GM06990 (cell line): ENCODE data around the gene CSF1R.
"Not testable (repeated sequence)": the region's sequence is repeated elsewhere in the genome, so short reads cannot be mapped to it uniquely, and the experiment has no call there.

Experiments used
- DNase-seq: peaks from one replicate; pipeline ENCODE4 v3.0.0-alpha.2; 2011; ENCODE audit not compliant: insufficient read length; ENCODE audit errors: extremely low read depth
- H3K27me3 ChIP-seq: replicated peaks from 2 replicates; pipeline ENCODE4 v1.6.0; 2011; ENCODE audit warnings: low read length; ENCODE audit not compliant: control insufficient read depth, insufficient read depth
- H3K36me3 ChIP-seq: 2 replicates; pipeline ENCODE4 v1.5.1; 2011; ENCODE audit warnings: low read length; ENCODE audit not compliant: control insufficient read depth, insufficient read depth
- H3K4me3 ChIP-seq: replicated peaks from 2 replicates; pipeline ENCODE4 v1.5.1; 2011; ENCODE audit warnings: low read depth, mild to moderate bottlenecking, control low read depth, low read length
- CTCF ChIP-seq: IDR thresholded peaks from 2 replicates; pipeline ENCODE4 v1.5.1; 2011; ENCODE audit warnings: low read length, control low read depth, mild to moderate bottlenecking, inconsistent platforms; ENCODE audit not compliant: insufficient read depth, poor library complexity, severe bottlenecking

CSF1R gene

GRCh38 chr5:150038547-150038946 lies 47.8 kb downstream of the CSF1R start:
- TF ChIP-seq CTCF = no peak
- Histone ChIP-seq H3K36me3 (peaks cover 37% of the 10 kb centered on the region), H3K4me3 (no peak overlapping the region), H3K27me3 (no peaks in the 10 kb centered on the region)
- no peak for DNase-seq

DNA sequence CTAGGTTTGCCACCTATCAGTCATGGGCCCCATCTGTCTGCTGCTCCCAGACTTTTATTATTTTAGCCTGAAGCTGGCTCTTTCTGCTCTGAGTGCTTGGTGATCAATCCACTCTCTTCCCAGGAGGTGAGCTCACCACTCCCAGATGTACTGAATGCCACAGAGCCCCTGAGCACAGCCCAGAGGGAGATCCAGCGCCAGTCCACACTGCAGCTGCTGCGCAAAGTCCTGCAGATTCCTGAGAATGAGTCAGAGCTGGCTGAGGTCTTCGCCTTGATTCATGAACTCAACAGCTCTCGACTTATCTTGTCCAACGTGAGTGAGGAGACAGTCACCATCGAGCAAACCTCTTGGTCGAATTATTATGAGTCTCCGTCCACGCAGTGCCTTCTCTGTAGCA lies 49.8 kb downstream of the CSF1R start:
- TF ChIP-seq CTCF = no peak
- DNase-seq = no peak
- Histone ChIP-seq H3K27me3 (no peaks in the 10 kb centered on the region), H3K36me3 (peaks cover 40% of the 10 kb centered on the region), H3K4me3 (no peak overlapping the region)

DNA sequence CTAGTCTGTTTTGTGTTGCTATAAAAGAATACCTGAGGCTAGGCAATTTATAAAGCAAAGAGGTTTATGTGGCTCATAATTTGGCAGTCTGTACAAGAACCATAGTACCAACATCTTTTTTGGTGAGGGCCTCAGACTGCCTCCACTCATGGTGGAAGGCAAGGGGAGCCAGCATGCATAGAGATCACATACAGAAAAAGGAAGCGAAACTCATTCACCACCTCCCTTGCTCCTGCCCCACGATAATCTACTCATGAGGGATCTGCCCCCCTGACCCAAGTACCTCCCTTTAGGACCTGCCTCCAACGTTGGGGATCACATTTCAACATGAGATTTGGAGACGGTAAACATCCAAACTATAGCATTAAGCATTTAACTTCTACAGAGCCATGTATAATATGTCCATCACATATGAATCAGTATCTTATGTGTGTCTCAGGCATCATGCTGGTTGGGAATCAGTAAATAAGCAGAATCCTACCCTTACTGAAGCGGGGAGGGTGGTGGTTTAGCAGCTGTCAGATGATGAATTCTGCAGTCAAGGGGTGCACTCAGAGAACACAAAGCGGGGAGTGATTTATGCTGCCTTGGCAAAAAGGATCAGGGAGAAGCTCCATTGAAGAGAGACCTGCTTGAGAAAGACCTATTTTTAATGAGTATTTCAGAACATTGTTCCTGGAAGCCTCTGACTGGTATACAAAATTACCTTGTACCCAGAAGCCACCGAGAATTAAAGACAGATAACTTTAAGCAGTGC lies 51.0 kb downstream of the CSF1R start:
- Histone ChIP-seq H3K36me3 (peaks cover 39% of the 10 kb centered on the region), H3K4me3 (no peak overlapping the region), H3K27me3 (no peaks in the 10 kb centered on the region)
- no peak for DNase-seq
- TF ChIP-seq CTCF = no peak

DNA sequence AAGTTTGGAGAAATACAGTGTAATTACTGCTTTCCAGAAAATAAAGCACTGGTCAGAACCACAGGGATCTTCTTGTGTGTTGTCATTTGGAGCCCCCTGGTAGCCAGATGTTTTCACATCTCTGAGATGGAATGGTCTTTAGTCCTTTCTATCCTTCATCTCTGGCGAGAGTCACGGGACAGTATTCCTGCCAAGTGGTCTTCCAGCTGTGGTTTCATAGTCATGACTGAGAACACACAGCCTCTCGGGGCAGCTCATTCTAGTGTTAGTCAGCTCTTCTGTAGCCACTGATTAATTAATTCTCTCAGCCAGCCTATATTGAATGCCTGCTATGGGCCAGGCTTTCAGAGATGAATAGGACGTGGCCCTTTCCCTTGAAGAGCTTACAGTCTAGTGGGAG lies 51.7 kb downstream of the CSF1R start:
- no peak for DNase-seq
- Histone ChIP-seq H3K36me3 (peaks cover 39% of the 10 kb centered on the region), H3K27me3 (no peaks in the 10 kb centered on the region), H3K4me3 (no peak overlapping the region)
- no peak for TF ChIP-seq CTCF

DNA sequence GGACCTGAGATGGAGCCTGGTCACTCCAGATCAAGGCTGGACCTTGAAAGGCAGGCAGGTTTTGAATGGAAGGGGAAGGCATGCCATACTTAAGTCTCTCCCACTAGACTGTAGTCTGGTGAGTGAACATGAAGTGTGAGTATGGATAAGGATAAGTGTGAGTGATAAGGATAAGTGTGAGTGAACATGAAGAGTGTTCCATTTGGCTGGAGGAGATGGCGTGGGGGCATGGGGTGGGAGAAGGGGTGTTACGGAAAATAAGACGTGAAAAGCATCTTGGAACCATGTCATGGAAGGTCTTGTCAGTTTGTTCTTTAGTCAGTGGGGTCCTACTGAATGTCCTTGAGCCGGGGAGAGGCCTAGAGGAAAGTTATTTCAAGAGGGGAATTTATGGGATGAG lies 53.0 kb downstream of the CSF1R start:
- TF ChIP-seq CTCF = no peak
- no peak for DNase-seq

DNA sequence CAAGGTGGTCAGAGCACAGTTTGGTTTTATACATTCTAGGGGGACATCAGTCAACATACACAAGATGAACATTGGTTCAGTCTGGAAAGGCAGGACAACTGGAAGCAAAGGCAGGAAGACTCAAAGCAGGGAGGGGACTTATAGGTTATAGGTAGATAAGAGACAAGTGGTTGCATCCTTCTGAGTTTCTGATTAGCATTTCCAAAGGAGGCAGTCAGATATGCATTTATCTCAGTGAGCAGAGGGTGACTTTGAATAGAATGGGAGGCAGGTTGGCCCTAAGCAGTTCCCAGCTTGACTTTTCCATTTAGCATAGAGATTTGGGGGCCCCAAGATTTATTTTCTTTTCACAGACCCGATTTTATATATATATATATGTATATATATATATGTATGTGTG lies 58.3 kb downstream of the CSF1R start:
- DNase-seq, H3K27me3 ChIP-seq, H3K4me3 ChIP-seq: not testable (repeated sequence)
- peaks cover 20% of the 10 kb centered on the region for H3K36me3 ChIP-seq

More for the DNA sequence above, 53.0 kb downstream of the CSF1R start:
- no peak overlapping the region for H3K4me3 ChIP-seq
- peaks cover 39% of the 10 kb centered on the region for H3K36me3 ChIP-seq
- H3K27me3 ChIP-seq = no peaks in the 10 kb centered on the region
